T-helper 1 cell treated with Interleukin-12 subunit alpha and Interleukin-12 subunit beta and Interleukin-4 antibody, amounts not matched to agents 30 μg/mL and 1 μg/mL, for 36 hours (primary cell): Measurements from ENCODE around the gene KDM2B.

ENCODE experiments used
- H3K27ac Mint-ChIP-seq: one replicate; pipeline ENCODE4 v1.8.0; 2021; ENCODE audit warnings: mild to moderate bottlenecking, mixed read lengths
- H3K27me3 Mint-ChIP-seq: one replicate; pipeline ENCODE4 v1.8.0; 2021; ENCODE audit warnings: low read depth, mixed read lengths
- H3K36me3 Mint-ChIP-seq: one replicate; pipeline ENCODE4 v1.8.0; 2021; ENCODE audit warnings: low read depth, mixed read lengths
- H3K4me1 Mint-ChIP-seq: one replicate; pipeline ENCODE4 v1.8.0; 2021; ENCODE audit warnings: low read depth, mixed read lengths
- H3K4me3 Mint-ChIP-seq: one replicate; pipeline ENCODE4 v1.8.0; 2021; ENCODE audit warnings: mild to moderate bottlenecking, moderate library complexity, mixed read lengths
- H3K9me3 Mint-ChIP-seq: one replicate; pipeline ENCODE4 v1.8.0; 2021; ENCODE audit warnings: mixed read lengths

KDM2B gene

DNA sequence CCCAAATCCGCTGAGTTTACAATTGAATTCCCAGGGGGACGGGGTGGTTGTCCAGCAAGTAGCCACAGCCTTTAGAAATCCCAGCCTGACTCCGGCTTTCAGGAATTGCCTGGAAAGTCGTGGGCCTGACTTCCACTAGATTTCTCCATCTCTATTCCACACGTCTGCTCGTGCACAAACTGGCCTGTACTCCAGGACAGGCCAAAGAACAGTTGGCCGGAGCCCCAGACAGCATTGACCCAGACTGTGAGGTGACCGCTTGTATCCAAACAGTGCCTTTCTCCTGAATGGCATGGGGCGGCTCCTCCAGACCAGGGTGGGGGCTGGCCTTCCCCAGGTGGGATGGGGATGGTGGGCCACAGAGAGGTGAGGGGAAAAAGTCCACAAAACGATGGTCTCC is 62.2 kb downstream of the KDM2B start:
- no peak overlapping the region for H3K27ac Mint-ChIP-seq
- H3K4me3 Mint-ChIP-seq = no peak overlapping the region
- no peaks in the 10 kb centered on the region for H3K9me3 Mint-ChIP-seq
- peaks cover 16% of the 10 kb centered on the region for H3K4me1 Mint-ChIP-seq
- no peaks in the 10 kb centered on the region for H3K27me3 Mint-ChIP-seq
- H3K36me3 Mint-ChIP-seq = peaks cover 6% of the 10 kb centered on the region

- Mint-ChIP-seq H3K4me3 (no peak overlapping the region), H3K27me3 (no peaks in the 10 kb centered on the region), H3K27ac (no peak overlapping the region), H3K4me1 (peaks cover 16% of the 10 kb centered on the region), H3K36me3 (peaks cover 10% of the 10 kb centered on the region), H3K9me3 (no peaks in the 10 kb centered on the region)
These were observed 64.3 kb downstream of the KDM2B start for GRCh38 chr12:121516437-121517011.

DNA sequence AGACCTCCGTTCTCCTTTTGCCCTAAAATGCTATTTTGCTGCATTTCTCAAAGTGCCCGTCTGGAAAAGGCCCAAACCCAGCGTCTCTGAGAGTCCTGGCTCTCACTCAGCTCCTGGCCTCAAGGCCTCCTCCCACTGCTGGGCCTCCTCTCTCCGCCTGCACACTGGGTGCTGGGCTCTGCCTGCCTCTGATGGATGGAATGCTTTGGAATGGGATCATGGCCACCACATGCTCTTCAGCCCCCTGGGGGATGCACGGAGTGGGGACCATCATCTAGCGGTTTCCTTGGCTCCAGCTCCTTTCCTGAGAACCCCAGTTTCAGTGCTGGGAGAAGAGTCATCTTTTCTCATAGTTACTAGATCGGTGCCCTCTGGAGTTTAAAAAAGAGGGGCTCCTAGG is 65.2 kb downstream of the KDM2B start:
- no peaks in the 10 kb centered on the region for H3K27me3 Mint-ChIP-seq
- H3K4me3 Mint-ChIP-seq = no peak overlapping the region
- peaks cover 13% of the 10 kb centered on the region for H3K4me1 Mint-ChIP-seq
- peak overlapping the region; percentile 60 for H3K27ac Mint-ChIP-seq
- H3K9me3 Mint-ChIP-seq = no peaks in the 10 kb centered on the region
- peaks cover 11% of the 10 kb centered on the region for H3K36me3 Mint-ChIP-seq

DNA sequence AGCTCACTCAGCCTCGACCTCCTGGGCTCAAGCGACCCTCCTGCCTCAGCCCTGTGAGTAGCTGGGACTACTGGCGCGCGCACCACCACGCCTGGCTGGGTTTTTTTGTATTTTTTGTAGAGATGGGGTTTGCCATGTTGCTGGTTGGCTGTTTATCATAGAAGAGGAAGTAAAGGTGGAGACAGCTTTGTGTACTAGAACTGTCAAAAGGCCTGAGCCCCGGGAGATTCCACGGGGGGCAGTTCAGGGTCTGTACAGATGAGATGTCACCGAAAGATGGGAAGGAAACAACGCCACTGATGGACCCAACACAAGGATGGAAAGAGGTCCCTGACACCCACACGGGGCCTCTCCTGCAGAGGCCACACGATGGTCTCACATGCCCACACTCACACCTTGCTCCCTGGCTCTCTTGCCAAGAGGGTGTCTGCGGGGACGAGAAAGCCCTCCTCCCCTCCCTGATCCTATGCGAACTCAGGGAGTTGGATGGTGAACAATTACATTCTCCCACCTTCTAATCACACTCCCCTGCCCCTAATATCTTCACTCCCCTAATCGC is 66.6 kb downstream of the KDM2B start:
- peaks cover 11% of the 10 kb centered on the region for H3K36me3 Mint-ChIP-seq
- H3K9me3 Mint-ChIP-seq = no peaks in the 10 kb centered on the region
- no peaks in the 10 kb centered on the region for H3K27me3 Mint-ChIP-seq
- no peak overlapping the region for H3K4me3 Mint-ChIP-seq
- peak overlapping the region; percentile 36 for H3K27ac Mint-ChIP-seq
- peaks cover 8% of the 10 kb centered on the region for H3K4me1 Mint-ChIP-seq

DNA sequence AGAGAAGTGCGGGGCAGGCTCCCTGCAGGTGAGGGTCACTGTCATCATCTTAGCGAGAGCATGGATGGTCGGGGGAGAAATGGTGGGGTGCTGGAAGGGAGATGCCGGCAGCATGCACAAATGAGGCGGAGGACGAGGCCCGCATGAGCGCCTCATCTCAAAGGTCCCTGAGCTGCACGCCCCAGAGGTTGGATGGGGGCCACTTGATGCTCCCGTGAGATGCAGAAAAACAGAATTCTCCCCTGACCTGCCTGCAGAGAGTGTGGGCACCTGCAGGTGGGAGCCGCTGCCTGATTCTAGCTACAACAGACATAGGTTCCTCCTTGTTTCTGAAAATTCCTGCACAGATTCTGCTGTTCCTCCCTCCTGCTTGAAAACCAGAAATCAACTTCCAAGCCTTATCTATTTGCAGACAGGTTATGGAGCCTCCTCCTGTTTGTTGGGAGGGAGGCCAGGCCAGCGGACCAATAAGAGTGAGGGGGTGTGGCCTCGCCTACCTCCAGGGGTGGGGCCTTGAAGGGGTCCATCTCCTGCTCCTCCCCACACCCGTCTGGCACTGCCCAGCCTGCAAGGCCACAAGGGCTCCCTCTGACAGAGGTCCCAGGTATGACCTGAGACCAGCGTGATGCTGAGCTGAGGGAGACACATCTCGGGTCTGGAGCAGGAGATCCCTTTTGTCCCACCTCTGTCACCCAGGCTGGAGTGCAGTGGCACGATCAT is 67.2 kb downstream of the KDM2B start:
- H3K4me1 Mint-ChIP-seq = peaks cover 7% of the 10 kb centered on the region
- H3K9me3 Mint-ChIP-seq = no peaks in the 10 kb centered on the region
- H3K36me3 Mint-ChIP-seq = peaks cover 12% of the 10 kb centered on the region
- peak overlapping the region; percentile 36 for H3K27ac Mint-ChIP-seq
- H3K27me3 Mint-ChIP-seq = no peaks in the 10 kb centered on the region
- H3K4me3 Mint-ChIP-seq = no peak overlapping the region

DNA sequence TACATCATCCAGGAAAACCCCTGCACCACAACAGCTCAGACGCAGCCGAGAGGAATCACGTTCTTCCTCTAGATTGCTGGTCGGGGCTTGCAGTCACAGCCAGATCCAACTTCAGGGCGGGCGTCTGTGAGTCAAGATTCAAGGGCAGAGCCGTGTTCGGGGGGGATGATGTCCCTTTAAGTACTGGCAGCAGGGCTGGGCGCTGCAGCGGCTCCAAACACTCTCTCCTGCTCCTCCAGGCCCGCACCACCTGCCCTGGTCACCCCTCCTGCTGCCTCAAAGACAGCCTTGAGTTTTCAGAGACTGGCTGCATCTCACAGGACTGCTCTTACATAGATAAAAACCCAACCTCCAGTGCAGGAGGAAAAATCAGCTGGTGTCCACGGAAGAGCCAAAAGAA is 68.3 kb downstream of the KDM2B start:
- peaks cover 17% of the 10 kb centered on the region for H3K36me3 Mint-ChIP-seq

GRCh38 chr12:121511916-121512315 is 68.9 kb downstream of the KDM2B start:
- Mint-ChIP-seq H3K4me3 (no peak overlapping the region), H3K4me1 (peaks cover 7% of the 10 kb centered on the region), H3K9me3 (no peaks in the 10 kb centered on the region), H3K27ac (no peak overlapping the region), H3K36me3 (peaks cover 17% of the 10 kb centered on the region), H3K27me3 (no peaks in the 10 kb centered on the region)

More for the DNA sequence above, 68.3 kb downstream of the KDM2B start:
- Mint-ChIP-seq H3K9me3 (no peaks in the 10 kb centered on the region), H3K4me3 (no peak overlapping the region), H3K27me3 (no peaks in the 10 kb centered on the region), H3K27ac (no peak overlapping the region), H3K4me1 (peaks cover 7% of the 10 kb centered on the region)

DNA sequence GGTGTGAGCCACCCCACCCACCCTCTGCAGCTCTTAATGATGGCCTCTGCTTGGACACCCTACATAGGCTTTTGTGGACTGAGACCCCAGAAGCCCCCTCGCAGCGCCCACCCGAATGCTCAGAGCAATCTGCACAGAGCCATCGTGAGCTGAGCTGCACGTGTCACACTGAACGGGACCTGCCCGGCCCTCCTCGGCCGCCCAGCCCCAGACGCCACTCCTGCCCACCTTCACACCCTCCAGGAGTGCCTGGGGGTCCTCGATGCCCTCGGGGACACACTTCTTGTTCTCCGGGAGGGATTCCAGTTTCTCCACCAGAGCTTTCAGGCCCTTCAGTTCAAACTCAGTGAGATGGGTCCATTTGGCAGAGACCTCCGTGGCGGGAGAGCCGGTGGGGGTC is 71.5 kb downstream of the KDM2B start:
- Mint-ChIP-seq H3K9me3 (no peaks in the 10 kb centered on the region), H3K27me3 (no peaks in the 10 kb centered on the region), H3K4me1 (peaks cover 3% of the 10 kb centered on the region), H3K27ac (no peak overlapping the region), H3K36me3 (peaks cover 20% of the 10 kb centered on the region), H3K4me3 (no peak overlapping the region)

GRCh38 chr12:121508533-121508932 is 72.3 kb downstream of the KDM2B start:
- Mint-ChIP-seq H3K4me3 (no peak overlapping the region), H3K36me3 (peaks cover 21% of the 10 kb centered on the region), H3K4me1 (peaks cover under 1% of the 10 kb centered on the region), H3K27ac (no peak overlapping the region), H3K9me3 (no peaks in the 10 kb centered on the region), H3K27me3 (no peaks in the 10 kb centered on the region)

- Mint-ChIP-seq H3K4me1 (peaks cover 3% of the 10 kb centered on the region), H3K27me3 (no peaks in the 10 kb centered on the region), H3K27ac (no peak overlapping the region), H3K36me3 (peaks cover 21% of the 10 kb centered on the region), H3K9me3 (no peaks in the 10 kb centered on the region), H3K4me3 (no peak overlapping the region)
These were observed 72.8 kb downstream of the KDM2B start for GRCh38 chr12:121507984-121508383.

DNA sequence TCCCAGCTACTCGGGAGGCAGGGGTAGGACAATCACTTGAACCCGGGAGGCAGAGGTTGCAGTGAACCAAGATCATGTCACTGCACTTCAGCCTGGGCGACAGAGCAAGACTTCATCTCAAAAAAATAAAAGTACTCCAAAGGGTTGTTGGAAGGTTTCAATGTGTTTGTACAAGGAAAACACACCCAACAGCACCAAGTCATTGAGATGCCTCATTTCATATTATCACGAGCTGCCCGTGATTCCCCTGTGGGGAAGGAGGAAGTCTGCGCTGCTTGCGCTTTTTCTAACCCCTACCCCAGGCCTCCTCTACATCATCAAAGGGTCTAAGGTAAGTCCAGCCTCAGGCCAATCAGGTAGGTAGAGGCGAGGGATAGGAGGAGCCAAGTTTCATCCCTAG is 73.6 kb downstream of the KDM2B start:
- peaks cover 3% of the 10 kb centered on the region for H3K4me1 Mint-ChIP-seq
- H3K9me3 Mint-ChIP-seq = no peaks in the 10 kb centered on the region
- H3K4me3 Mint-ChIP-seq = no peak overlapping the region
- no peak overlapping the region for H3K27ac Mint-ChIP-seq
- peaks cover 18% of the 10 kb centered on the region for H3K36me3 Mint-ChIP-seq
- no peaks in the 10 kb centered on the region for H3K27me3 Mint-ChIP-seq

DNA sequence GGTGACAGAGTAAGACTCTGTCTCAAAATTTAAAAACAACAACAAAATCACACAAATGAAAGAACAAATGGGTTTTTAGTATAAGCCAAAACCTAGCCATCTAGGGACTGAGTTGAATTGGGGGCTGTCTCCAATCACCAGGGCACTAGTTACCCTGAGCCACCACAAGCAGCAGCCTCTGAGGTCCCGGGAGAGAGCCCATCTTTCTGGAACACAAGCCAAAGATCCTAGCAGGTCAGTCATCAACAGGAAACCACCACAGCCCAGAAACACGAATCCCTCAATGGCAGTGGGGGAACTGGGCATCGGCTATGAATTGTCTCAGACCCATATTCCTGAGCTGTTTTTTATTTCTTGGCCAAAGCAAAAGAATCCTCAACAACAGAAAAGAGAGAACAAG is 75.3 kb downstream of the KDM2B start:
- H3K27ac Mint-ChIP-seq = no peak overlapping the region
- peaks cover 3% of the 10 kb centered on the region for H3K4me1 Mint-ChIP-seq
- H3K9me3 Mint-ChIP-seq = no peaks in the 10 kb centered on the region
- no peaks in the 10 kb centered on the region for H3K27me3 Mint-ChIP-seq
- H3K4me3 Mint-ChIP-seq = no peak overlapping the region
- H3K36me3 Mint-ChIP-seq = peaks cover 15% of the 10 kb centered on the region

GRCh38 chr12:121504505-121504904 is 76.3 kb downstream of the KDM2B start:
- Mint-ChIP-seq H3K36me3 (peaks cover 12% of the 10 kb centered on the region), H3K27me3 (no peaks in the 10 kb centered on the region), H3K4me3 (no peak overlapping the region), H3K9me3 (no peaks in the 10 kb centered on the region), H3K4me1 (peaks cover 6% of the 10 kb centered on the region), H3K27ac (no peak overlapping the region)

- no peak overlapping the region for H3K27ac Mint-ChIP-seq
- no peaks in the 10 kb centered on the region for H3K9me3 Mint-ChIP-seq
- no peak overlapping the region for H3K4me3 Mint-ChIP-seq
- H3K4me1 Mint-ChIP-seq = peaks cover 6% of the 10 kb centered on the region
- peaks cover 9% of the 10 kb centered on the region for H3K36me3 Mint-ChIP-seq
- no peaks in the 10 kb centered on the region for H3K27me3 Mint-ChIP-seq
These were observed 77.4 kb downstream of the KDM2B start for GRCh38 chr12:121503395-121503794.

DNA sequence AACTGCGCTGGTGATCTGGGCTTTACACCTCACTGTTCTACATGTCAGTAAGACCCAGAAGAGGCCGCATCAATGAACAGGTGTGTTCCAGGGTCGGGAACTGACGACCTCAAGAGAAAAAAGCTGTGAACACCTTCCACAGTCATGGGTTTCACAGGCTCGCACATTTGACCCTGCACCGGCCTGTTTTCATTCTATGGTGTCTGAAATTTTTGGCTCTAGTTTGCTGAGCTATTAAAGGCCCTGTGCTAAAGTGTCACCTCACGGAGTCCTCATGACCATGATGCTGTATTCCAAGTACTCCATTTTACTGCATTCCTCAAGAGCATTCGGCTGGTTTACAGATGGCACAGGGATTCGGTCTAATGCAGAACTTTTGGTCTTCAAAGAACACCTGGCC is 78.9 kb downstream of the KDM2B start:
- no peak overlapping the region for H3K27ac Mint-ChIP-seq
- H3K4me3 Mint-ChIP-seq = no peak overlapping the region
- no peaks in the 10 kb centered on the region for H3K27me3 Mint-ChIP-seq
- peaks cover 7% of the 10 kb centered on the region for H3K36me3 Mint-ChIP-seq
- H3K9me3 Mint-ChIP-seq = no peaks in the 10 kb centered on the region
- H3K4me1 Mint-ChIP-seq = peaks cover 8% of the 10 kb centered on the region
